Measurements from ENCODE around the gene SPACA6. TPM values are rescaled to one million over a fixed set of nuclear protein-coding genes. Genes with fewer than 3 reads are reported as not detected.

Gene SPACA6
- total and polyA plus RNA-seq, 10 of the 15 experiments (the other 5 are each of a cell fraction or from before 2014, with no cell fraction given) = 0.31 to 6.5 (median 1.7) TPM

- TF ChIP-seq CEBPB (IDR thresholded peaks at IDR 0.05; ENCODE audit: borderline replicate concordance in 1 of 2, low read depth in 2 of 2, low read length in 2 of 2) (no peak), TCF3 (IDR thresholded peaks at IDR 0.05; ENCODE audit: borderline replicate concordance, insufficient read depth, low read depth, low read length) (no peak)
Measured at GRCh38 chr19:51739466-51740213, 46.5 kb downstream of the SPACA6 start (continued).

GRCh38 chr19:51740356-51740755 lies 47.2 kb downstream of the SPACA6 start:
- Histone ChIP-seq H3K79me2 (ENCODE audit: control insufficient read depth, insufficient read depth, low read length) (no peaks in the 10 kb centered on the region), H3K9me3 (replicated peaks; ENCODE audit: control insufficient read depth, insufficient read depth, low read length) (no peaks in the 10 kb centered on the region; the same call in 2 of the 3 replicates), H3K27ac (ENCODE audit: control insufficient read depth, insufficient read depth) (no peak overlapping the region), H4K20me1 (ENCODE audit: control insufficient read depth, insufficient read depth) (no peaks in the 10 kb centered on the region), H3K4me1 (ENCODE audit: control insufficient read depth, insufficient read depth, low read length) (no peaks in the 10 kb centered on the region), H3K4me2 (ENCODE audit: control insufficient read depth, insufficient read depth) (no peak overlapping the region), H3K27me3 (replicated peaks in 1 of 2; ENCODE audit: control insufficient read depth in 2 of 2, insufficient read depth in 2 of 2, low read length in 1 of 2) (no peaks in the 10 kb centered on the region), H3K4me3 (no peak overlapping the region), H3K36me3 (ENCODE audit: control insufficient read depth in 2 of 2, insufficient read depth in 2 of 2, low read length in 1 of 2) (no peaks in the 10 kb centered on the region), H2AFZ (ENCODE audit: control insufficient read depth, low read depth, low read length) (no peak overlapping the region), H3K9ac (ENCODE audit: control insufficient read depth, insufficient read depth, low read length) (no peak overlapping the region)
- SMC1A ChIA-PET (ENCODE audit: uncharacterized antibody, unreplicated experiment) = no interaction called here
- ATAC-seq = no peak
- CTCF ChIA-PET = no interaction called here
- POLR2A ChIA-PET = no interaction called here
- intact Hi-C loops (cut with micrococcal nuclease; ENCODE audit: unreplicated experiment) = no loop called here
- DNase-seq (ENCODE audit: low read depth, low spot score) = no peak
- no peak for FAIRE-seq
- in situ Hi-C loops (cut with MboI) = no loop called here
- BruUV-seq (replicated peaks) = no TSS peak
- RAD21 ChIA-PET (ENCODE audit: unreplicated experiment) = no interaction called here
- WGBS (ENCODE audit: insufficient coverage, insufficient replicate concordance, low lambda C conversion rate, missing lambda C conversion rate) = 40% methylated on average over 5 of the region's 5 CpGs
- TF ChIP-seq MTA2 (IDR thresholded peaks at IDR 0.05; ENCODE audit: low read depth) (no peak), ZNF592 (IDR thresholded peaks at IDR 0.05) (no peak), STAT3 (IDR thresholded peaks at IDR 0.05; ENCODE audit: low read depth, low read length) (no peak), YBX1 (IDR thresholded peaks at IDR 0.05) (no peak), CHD1 (IDR thresholded peaks at IDR 0.05; ENCODE audit: low read depth, low read length) (no peak), FOS (IDR thresholded peaks at IDR 0.05; ENCODE audit: borderline replicate concordance, extremely low read depth, insufficient read length) (no peak), EGR1 (IDR thresholded peaks at IDR 0.05; ENCODE audit: borderline replicate concordance in 1 of 2, low read depth in 2 of 2, low read length in 2 of 2) (no peak), POU2F2 (IDR thresholded peaks at IDR 0.05; ENCODE audit: borderline replicate concordance, low read depth, low read length) (no peak), IKZF2 (IDR thresholded peaks at IDR 0.05) (no peak), CREB1 (IDR thresholded peaks at IDR 0.05; ENCODE audit: low read depth) (no peak)
- TF ChIP-seq, protein P1, sequence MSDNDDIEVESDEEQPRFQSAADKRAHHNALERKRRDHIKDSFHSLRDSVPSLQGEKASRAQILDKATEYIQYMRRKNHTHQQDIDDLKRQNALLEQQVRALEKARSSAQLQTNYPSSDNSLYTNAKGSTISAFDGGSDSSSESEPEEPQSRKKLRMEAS (IDR thresholded peaks at IDR 0.05; ENCODE audit: low read depth, low read length) = no peak
- TF ChIP-seq, protein P2, sequence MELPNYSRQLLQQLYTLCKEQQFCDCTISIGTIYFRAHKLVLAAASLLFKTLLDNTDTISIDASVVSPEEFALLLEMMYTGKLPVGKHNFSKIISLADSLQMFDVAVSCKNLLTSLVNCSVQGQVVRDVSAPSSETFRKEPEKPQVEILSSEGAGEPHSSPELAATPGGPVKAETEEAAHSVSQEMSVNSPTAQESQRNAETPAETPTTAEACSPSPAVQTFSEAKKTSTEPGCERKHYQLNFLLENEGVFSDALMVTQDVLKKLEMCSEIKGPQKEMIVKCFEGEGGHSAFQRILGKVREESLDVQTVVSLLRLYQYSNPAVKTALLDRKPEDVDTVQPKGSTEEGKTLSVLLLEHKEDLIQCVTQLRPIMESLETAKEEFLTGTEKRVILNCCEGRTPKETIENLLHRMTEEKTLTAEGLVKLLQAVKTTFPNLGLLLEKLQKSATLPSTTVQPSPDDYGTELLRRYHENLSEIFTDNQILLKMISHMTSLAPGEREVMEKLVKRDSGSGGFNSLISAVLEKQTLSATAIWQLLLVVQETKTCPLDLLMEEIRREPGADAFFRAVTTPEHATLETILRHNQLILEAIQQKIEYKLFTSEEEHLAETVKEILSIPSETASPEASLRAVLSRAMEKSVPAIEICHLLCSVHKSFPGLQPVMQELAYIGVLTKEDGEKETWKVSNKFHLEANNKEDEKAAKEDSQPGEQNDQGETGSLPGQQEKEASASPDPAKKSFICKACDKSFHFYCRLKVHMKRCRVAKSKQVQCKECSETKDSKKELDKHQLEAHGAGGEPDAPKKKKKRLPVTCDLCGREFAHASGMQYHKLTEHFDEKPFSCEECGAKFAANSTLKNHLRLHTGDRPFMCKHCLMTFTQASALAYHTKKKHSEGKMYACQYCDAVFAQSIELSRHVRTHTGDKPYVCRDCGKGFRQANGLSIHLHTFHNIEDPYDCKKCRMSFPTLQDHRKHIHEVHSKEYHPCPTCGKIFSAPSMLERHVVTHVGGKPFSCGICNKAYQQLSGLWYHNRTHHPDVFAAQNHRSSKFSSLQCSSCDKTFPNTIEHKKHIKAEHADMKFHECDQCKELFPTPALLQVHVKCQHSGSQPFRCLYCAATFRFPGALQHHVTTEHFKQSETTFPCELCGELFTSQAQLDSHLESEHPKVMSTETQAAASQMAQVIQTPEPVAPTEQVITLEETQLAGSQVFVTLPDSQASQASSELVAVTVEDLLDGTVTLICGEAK (IDR thresholded peaks at IDR 0.05; ENCODE audit: borderline replicate concordance) = no peak

Measured in GM12878 (cell line).